Tibial artery (tissue), 4 donors: ENCODE data around the gene CLPSL1.

ENCODE experiments used
- DNase-seq, 2 donors: peaks; one replicate each; pipeline ENCODE4 v3.0.0-alpha.2; 2019
- H3K27ac ChIP-seq, 2 donors: fragments of 200-600 bp; sonication (generic) in 1 of 2; 1 replicate in 1 of 2; 2 replicates in 1 of 2; pipeline ENCODE4 v1.5.1; 2018 to 2019; ENCODE audit warnings: mild to moderate bottlenecking in 1 of 2
- H3K27me3 ChIP-seq, 2 donors: fragments of 200-600 bp; sonication (generic) in 1 of 2; one replicate each; pipeline versions ENCODE4 v1.5.1 to v1.6.0; 2016 to 2019
- H3K36me3 ChIP-seq, 3 donors: fragments of 200-600 bp; sonication (generic) in 2 of 3; one replicate each; pipeline ENCODE4 v1.5.1; 2016 to 2019; ENCODE audit warnings: mild to moderate bottlenecking in 2 of 3
- H3K4me1 ChIP-seq, 4 donors: fragments of 200-600 bp; sonication (generic) in 2 of 4; 1 replicate in 3 of 4; 2 replicates in 1 of 4; pipeline ENCODE4 v1.5.1; 2016 to 2019
- H3K4me3 ChIP-seq, 2 donors: fragments of 200-600 bp; sonication (generic) in 1 of 2; 1 replicate in 1 of 2; 2 replicates in 1 of 2; pipeline ENCODE4 v1.5.1; 2018 to 2019; ENCODE audit warnings: mild to moderate bottlenecking in 2 of 2
- H3K9me3 ChIP-seq, 3 donors: fragments of 200-600 bp; sonication (generic) in 1 of 3; one replicate each; pipeline ENCODE4 v1.5.1; 2016 to 2019
- intact Hi-C: fragments of 100-400 bp; cut with DNase I; formaldehyde crosslinking; loops from one replicate; pipeline ENCODE4 v1.15.0; 2023; ENCODE audit warnings: low total_unique reads
- TF ChIP-seq, protein P1 (sequence below), 2 experiments: fragments of 200-600 bp in 1 of 2; fragments of 450-650 bp in 1 of 2; IDR thresholded peaks; one replicate each; pipeline ENCODE4 v1.5.1; 2017 to 2019; ENCODE audit warnings: antibody characterized with exemption in 2 of 2, mild to moderate bottlenecking in 1 of 2, moderate library complexity in 1 of 2

The CLPSL1 gene

DNA sequence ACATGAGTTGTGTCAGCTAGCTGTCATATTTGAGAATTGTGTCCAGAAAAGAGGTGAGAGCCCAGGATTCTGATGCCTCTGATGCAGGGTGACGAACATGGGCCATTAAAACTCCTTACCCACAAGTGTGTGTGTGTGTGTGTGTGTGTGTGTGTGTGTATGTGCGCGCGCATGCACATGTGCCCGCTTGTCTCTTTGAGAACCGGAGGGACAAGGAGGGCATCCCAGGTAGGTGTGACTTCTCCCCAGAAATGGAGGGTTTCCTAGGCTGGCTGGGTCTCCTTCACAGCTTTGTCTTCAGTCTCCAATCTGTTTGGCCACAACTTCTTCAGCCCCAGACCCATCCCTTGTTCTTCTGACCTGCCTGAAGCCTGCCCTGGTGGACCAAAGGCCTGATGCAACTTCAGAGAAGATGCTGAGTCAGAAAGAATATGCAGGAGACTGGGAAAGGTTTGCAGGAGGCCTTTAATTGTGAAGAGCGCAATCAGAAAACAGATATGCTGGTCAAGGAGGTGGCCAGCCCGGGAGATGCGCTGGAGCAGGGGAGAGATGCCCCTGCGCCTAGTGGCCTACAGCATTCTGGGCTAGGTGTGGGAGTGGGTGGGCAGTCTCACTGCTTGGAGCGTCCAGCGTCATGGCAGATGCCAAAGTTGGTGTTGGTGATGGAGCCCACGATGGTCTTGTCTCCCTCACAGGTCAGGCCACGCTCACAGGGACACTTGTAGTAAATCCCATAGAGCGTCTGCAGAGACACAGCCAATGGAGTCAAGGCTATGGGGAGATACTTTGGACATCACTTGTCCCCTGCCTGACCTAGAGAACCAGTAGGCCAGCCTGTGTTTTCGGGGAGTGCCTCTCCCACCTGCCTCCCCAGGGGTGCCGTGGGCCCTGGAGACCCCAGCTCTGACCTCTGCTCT is 14.0 kb downstream of the CLPSL1 start:
- Histone ChIP-seq H3K36me3 (no peaks in the 10 kb centered on the region), H3K27me3 (peaks cover 0 to 57% of the 10 kb centered on the region in 2 donors), H3K27ac (no peak overlapping the region), H3K4me1 (no peaks in the 10 kb centered on the region), H3K9me3 (no peaks in the 10 kb centered on the region), H3K4me3 (no peak overlapping the region)
- TF ChIP-seq, protein P1, sequence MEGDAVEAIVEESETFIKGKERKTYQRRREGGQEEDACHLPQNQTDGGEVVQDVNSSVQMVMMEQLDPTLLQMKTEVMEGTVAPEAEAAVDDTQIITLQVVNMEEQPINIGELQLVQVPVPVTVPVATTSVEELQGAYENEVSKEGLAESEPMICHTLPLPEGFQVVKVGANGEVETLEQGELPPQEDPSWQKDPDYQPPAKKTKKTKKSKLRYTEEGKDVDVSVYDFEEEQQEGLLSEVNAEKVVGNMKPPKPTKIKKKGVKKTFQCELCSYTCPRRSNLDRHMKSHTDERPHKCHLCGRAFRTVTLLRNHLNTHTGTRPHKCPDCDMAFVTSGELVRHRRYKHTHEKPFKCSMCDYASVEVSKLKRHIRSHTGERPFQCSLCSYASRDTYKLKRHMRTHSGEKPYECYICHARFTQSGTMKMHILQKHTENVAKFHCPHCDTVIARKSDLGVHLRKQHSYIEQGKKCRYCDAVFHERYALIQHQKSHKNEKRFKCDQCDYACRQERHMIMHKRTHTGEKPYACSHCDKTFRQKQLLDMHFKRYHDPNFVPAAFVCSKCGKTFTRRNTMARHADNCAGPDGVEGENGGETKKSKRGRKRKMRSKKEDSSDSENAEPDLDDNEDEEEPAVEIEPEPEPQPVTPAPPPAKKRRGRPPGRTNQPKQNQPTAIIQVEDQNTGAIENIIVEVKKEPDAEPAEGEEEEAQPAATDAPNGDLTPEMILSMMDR (IDR thresholded peaks at IDR 0.05), result no peak
- intact Hi-C loops, result no loop called here
- no peak for DNase-seq

DNA sequence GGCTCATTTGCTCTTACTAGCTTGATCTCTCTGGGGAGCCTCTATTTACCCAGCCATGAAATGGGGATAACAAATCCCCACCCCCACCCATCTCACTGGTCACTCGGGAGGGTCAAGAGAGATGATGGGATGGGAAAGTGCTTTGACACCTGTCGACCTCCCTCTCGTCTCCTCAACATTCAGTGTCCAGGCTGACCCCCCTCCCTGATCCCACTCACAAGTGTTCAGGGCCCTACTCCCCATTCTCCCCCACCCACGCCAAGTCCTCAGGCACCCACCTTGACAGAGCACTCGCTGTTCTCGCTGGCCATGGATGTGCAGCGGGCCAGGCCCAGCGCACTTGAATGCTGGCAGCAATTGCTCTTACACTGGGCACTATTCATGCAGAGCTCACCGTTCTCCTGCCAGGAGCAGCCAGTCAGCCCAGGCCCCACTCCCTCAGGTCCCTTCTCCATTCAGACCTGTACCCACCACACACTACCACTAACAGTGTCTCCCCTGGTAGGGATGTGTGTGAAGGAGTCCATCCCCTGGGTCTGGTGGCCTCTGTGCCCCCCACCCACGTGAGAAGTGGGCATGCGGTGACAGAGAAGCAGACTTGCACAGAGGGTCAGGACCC is 14.7 kb downstream of the CLPSL1 start:
- no peaks in the 10 kb centered on the region for H3K4me1 ChIP-seq
- H3K27me3 ChIP-seq, result peaks cover 0 to 52% of the 10 kb centered on the region in 2 donors
- no peak overlapping the region for H3K4me3 ChIP-seq
- TF ChIP-seq, protein P1 (IDR thresholded peaks at IDR 0.05), result no peak
- no peaks in the 10 kb centered on the region for H3K36me3 ChIP-seq
- intact Hi-C loops, result no loop called here
- no peak overlapping the region for H3K27ac ChIP-seq
- H3K9me3 ChIP-seq, result no peaks in the 10 kb centered on the region
- DNase-seq, result no peak

DNA sequence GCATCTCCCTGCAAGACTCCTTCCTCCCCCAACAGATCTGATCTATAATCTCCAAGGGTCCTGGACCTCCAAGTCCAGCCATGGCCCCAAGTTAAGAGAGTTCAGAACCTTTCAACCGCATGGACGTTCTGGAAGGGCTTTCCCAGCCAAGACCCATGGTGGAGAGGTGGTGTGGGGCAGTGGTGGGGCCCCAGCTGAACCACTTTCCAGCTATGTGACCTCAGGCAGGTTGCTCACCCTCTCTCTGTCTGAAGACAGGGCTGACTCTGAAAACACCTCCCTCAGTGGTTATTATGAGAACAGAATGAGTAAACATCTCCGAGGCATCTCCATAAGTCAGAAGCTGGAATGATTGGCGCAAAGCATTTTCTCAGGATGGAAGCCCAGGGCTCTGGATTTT is 15.4 kb downstream of the CLPSL1 start:
- peaks cover 0 to 49% of the 10 kb centered on the region in 2 donors for H3K27me3 ChIP-seq
- no peak for DNase-seq
- H3K4me1 ChIP-seq, result no peaks in the 10 kb centered on the region
- TF ChIP-seq, protein P1 (IDR thresholded peaks at IDR 0.05), result no peak
- no peaks in the 10 kb centered on the region for H3K36me3 ChIP-seq
- no peak overlapping the region for H3K4me3 ChIP-seq
- intact Hi-C loops, result no loop called here
- H3K27ac ChIP-seq, result no peak overlapping the region
- no peaks in the 10 kb centered on the region for H3K9me3 ChIP-seq

DNA sequence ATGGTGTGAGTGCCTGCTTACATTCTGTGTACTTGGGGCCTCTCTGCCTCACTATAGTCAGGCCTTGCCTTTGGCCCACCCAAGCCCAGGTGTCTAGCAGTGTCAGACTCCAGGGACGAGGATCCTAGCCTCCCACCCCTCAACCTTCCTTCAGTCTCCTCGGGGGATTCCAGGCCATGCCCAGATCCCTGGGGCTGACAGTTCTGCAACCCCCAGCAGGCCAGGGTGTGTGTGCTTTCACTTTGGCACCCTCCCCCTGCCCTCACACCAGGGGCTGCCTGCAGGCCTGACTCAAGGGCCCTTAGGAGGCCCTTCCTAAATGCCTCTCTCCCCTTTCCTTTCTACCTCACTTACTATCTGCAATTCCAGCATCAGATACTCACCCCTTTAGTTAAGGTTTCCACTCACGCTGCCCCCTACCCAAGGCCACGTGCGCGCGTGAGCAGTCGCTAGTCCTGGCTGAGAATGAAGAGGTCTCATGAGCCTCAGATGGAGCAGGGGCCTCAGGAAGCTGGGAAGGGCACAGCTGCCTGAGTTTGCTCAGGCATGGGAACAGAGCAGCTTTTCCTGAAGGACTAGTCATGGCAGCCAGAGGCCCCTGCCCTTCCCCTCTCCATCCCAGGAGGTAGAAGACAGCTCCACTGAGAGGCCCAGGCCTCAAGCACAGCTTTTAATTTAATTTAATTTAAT is 17.2 kb downstream of the CLPSL1 start:
- TF ChIP-seq, protein P1 (IDR thresholded peaks at IDR 0.05), result no peak
- H3K4me3 ChIP-seq, result no peak overlapping the region
- no peaks in the 10 kb centered on the region for H3K9me3 ChIP-seq
- intact Hi-C loops, result loop anchor here (1.0 kb wide), 1 partner anchor 11 kb away; no protein-coding TSS in a partner anchor
- no peaks in the 10 kb centered on the region for H3K4me1 ChIP-seq
- no peak for DNase-seq
- H3K27me3 ChIP-seq, result peaks cover 0 to 36% of the 10 kb centered on the region in 2 donors
- H3K27ac ChIP-seq, result no peak overlapping the region
- no peaks in the 10 kb centered on the region for H3K36me3 ChIP-seq

DNA sequence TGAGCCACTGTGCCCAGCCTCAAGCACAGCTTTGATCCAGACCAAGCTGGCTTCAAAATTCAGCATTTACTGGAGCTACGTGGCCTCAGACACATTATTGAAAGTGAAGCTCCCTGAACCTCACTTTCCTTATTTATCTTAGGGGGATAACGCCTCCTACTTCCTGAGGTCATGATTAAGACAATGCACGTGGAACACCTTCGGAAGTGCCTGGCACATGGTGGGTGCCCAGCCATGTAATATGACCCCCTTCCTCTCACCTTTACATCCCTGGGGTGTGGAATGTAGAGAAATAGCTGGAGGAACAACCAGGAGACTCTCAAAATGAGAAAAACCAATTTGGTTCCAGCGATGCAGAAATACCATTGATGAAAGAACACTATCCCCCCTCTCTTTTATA is 17.9 kb downstream of the CLPSL1 start:
- H3K27me3 ChIP-seq, result peaks cover 0 to 36% of the 10 kb centered on the region in 2 donors
- no peak for DNase-seq
- no peaks in the 10 kb centered on the region for H3K36me3 ChIP-seq
- TF ChIP-seq, protein P1 (IDR thresholded peaks at IDR 0.05), result no peak
- H3K4me1 ChIP-seq, result no peaks in the 10 kb centered on the region
- no peak overlapping the region for H3K4me3 ChIP-seq
- H3K9me3 ChIP-seq, result no peaks in the 10 kb centered on the region
- intact Hi-C loops, result loop anchor here (1.0 kb wide), 1 partner anchor 11 kb away; no protein-coding TSS in a partner anchor
- no peak overlapping the region for H3K27ac ChIP-seq
